Activated CD8-positive, alpha-beta memory T cell treated with anti-CD3 and anti-CD28 coated beads, Interleukin-2, amount 50 U/mL, for 4 hours (primary cell): Measurements from ENCODE around the gene ITGA1.

Experiments used
- DNase-seq: peaks from one replicate; pipeline ENCODE4 v3.0.0-alpha.2; 2020

Gene ITGA1

DNA sequence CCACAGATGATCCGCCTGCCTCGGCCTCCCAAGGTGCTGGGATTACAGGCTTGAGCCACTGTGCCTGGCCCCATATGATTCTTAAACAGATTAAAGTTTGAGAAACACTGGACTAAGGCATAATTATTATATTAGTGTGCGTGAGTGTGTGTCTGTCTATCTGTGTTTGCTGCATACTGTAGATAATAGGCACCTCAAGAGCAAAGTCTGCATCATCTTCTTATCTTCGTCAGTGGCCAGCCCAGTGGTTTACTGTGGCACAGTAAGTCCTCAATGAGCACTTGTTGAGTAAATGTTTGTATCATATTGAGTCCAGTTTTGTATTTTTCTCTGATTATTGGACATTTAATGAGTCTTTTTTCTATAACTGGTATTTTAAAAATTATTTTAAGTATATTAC lies 81.7 kb downstream of the ITGA1 start:
- DNase-seq, result no peak

DNA sequence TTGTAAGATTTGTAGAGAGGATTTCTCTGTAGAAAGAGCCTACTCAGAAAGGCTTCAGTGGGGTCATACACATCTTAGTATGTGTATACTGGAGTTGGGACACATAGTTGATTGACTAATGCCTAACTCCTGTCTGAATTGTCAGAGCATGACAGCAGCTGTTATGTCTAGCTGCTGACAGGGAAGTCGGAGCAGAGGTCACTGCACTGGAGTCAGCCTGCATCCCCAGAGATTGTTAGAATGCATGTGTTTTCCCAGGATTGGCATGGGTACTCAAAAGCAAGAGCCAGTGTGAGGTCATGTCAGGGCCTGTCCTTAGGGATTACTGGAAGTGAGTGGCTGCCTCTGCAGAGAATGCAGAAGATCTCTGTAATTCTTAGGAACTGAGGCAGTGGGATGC lies 82.7 kb downstream of the ITGA1 start:
- DNase-seq, result no peak

DNA sequence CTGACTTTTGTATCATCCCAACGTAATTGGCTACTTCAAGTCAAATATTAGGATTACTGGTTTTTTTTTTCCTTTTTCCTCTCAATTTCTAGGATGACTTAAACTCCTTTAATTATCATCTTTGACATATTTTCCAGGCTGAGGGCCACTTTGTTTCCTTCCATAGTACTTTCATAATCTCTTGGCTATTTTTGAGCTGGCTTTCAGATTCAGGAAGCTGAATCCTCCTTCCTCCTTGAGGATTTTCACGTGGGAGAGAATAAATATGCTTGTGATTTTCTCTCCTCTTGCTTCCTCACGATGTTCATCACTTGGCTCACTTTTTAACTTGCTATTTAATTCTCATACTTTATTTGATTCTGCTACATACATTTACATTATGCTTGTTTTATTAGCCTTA lies 88.1 kb downstream of the ITGA1 start:
- no peak for DNase-seq

- no peak for DNase-seq
Measured at GRCh38 chr5:52876456-52876855, 88.7 kb downstream of the ITGA1 start.

- DNase-seq, result no peak
Measured at GRCh38 chr5:52878656-52879055, 90.9 kb downstream of the ITGA1 start.

DNA sequence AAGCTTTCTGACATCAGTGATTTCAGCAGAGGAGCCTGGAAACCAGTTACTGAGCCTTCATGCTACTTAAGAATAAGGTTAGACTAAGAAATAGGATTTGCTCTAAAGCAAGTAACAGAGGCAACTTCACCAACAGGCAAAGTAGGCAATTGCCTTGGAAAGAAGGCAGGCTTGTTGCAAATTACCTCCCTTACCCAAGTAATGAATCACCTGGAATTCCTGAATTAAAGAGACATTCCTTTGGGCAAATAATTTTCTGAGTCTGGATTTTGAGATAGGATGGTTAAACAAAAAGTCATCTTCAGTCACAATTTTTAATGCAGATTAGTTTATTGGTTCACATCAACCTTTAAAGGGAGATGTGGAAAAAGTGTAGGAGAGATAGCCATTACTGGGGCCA lies 92.8 kb downstream of the ITGA1 start:
- no peak for DNase-seq

DNA sequence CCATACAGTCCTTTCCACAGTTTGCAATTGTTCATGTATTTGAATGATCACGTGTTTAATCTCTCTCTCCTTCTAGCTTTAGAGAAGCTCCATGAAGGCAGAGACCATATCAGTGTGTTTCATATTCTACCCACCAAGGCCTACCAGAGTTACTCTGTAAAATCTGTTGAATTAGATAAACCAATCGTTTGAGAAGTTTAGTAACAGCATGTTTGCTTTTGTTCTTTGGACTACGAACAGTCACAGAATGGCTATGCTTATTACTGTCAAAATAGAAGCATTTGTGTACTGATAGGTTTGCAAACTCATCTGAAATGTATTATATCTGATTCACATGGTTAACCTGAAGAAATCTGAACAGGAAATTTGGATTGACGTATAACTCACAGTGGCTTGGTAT lies 93.8 kb downstream of the ITGA1 start:
- no peak for DNase-seq

DNA sequence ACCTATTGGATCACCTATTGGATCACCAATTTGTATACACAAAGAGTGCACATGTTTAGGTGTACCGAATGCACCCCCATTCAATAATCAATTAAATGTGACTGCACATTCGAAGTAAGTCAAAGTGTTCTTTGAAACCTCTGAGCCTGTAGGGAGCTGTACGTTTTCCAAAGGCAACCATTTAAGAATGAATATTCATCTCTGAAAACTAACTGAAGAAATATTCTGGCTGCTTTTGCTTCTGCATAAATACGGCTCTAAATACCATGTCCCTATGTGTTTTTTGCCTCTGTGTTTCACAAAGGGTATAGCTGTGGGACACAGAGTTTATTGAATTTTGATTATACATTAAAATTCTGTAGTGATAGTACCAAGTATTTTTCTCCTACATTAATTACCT lies 95.4 kb downstream of the ITGA1 start:
- no peak for DNase-seq

GRCh38 chr5:52884453-52884852 lies 96.7 kb downstream of the ITGA1 start:
- no peak for DNase-seq

DNA sequence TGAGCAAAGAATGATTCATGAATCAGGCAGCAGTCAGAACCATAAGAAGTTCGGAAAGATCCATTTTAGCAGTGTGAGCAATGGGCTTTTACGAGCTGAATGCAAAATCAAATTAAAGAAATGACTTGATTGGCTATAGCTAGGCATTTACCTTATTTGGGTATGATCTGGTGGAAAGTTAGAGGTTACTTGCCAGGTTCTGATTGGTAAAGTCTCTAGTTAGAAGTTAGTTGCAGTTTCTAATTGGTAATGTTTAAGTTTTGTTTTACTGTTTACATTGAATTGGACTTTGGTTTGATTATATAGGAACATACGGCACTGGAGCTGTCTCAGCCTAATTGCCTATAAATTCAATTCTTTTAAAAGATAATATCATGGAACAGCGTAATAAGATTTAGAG lies 97.9 kb downstream of the ITGA1 start:
- DNase-seq, result no peak

- no peak for DNase-seq
Measured at GRCh38 chr5:52886206-52886605, 98.5 kb downstream of the ITGA1 start.

DNA sequence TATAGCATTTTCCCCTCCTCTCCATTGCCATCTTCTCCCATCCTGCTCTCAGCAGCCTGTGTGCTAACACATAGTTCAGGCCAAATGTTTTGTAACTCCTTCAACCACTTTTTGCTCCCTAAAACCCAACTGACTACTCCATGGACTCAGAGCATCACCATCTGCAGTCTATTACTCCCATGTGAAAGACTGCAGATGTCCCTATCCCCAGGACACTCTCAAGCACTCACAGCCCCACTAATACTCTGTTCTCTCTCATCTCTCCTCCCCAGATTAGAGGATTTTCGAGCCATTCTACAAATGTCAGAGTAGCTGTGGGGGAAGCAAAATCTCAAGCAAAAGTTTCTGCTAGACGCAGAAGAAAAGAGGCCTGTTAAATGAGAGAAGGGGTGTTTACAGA lies 99.3 kb downstream of the ITGA1 start:
- DNase-seq, result no peak

- DNase-seq, result no peak
Measured at GRCh38 chr5:52888363-52888762, 100.6 kb downstream of the ITGA1 start.

- DNase-seq, result no peak
Measured at GRCh38 chr5:52892242-52892878, 104.6 kb downstream of the ITGA1 start.

- no peak for DNase-seq
Measured at GRCh38 chr5:52893105-52893504, 105.4 kb downstream of the ITGA1 start.

DNA sequence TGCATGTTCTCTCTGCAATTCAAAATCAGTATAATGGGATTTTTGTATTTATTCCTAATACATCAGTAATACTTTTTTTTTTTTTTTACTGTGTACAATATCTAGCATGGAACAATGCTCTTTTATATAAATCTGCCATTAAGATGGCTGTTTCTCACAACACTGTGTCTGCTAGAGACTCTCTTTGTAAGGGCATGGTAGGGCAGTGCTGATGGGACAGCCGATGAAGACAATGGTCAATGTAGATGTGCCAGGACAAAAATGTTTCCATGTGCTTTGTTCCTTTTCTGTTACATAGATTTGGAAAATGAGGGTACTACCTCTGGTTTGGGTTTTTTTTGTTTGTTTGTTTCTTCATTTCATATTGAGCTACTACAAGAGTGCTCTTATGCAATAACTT lies 106.1 kb downstream of the ITGA1 start:
- DNase-seq, result no peak

DNA sequence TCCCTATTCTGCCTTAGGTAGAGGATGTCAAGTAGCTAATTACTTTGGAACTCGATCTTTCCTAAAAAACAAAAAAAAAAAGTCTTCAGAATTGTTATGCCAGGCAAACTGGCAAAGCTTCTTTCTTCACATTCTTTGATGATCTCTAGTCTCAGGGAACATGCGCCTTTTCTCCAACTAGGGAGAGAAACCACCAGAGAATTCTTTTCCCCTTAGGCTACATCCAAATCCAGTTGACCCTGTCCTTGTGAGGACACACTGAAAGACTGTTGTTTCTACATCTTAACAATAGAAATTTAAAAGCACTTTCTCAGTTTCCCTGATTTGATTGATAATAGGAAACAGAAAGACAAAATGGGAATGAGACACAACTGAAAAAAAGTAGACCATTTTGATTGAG lies 106.7 kb downstream of the ITGA1 start:
- DNase-seq, result no peak

- no peak for DNase-seq
Measured at GRCh38 chr5:52895075-52895474, 107.4 kb downstream of the ITGA1 start.

DNA sequence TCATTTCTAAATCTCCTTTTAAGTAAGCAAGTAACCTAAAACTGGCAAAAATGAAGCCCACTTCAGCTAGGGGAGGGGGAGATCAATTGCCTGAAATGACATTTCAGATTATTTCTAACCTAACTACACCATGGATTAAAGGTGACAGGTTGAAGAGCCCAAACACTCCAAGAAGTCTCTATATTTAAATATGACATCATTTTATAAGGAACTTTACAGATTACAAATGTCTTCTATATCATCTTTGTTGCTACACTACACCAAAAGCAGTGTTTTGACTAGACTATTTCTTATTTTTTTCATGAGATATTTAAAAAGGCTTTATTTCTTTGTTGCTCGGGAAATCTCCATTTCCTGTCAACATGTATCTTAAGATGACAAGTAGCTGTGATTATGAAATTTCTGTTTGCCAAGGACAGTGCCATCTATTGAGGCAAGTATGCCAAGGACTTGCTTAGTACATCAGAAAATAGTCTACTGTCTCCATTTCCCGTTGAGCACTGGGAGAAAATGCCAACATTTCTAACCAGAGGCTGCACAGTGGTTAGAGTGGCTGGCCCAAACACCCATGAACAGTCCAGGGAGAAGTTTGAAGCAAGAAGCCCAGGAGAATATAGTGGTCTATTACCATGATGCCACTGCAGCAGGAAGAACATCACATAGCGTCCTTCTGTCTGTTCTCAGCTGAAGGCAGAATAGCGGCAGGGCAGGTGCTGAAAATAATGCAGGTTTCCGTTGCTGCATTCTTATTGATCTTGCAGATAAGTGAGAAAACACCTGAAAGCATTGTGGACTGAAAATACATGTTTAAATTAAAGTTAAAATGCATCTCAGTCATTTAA lies 108.1 kb downstream of the ITGA1 start:
- DNase-seq, result no peak

- no peak for DNase-seq
Measured at GRCh38 chr5:52896534-52897237, 109.0 kb downstream of the ITGA1 start.

DNA sequence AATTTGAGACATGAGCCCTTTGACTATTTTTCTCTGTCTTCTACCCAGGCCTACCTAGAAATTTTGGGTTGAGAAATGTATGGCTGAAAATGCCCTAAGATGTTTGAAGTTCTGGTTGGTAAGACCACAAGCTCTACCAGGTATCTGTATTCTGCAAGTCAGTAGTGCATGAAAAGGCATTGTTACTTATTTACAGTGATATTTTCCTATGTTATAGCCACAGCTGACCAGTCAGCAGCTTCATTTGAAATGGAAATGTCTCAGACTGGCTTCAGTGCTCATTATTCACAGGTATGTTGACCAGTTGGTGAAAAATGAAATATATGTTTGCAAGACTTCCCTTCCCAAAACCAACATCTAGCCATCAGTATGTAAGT lies 109.5 kb downstream of the ITGA1 start:
- no peak for DNase-seq

DNA sequence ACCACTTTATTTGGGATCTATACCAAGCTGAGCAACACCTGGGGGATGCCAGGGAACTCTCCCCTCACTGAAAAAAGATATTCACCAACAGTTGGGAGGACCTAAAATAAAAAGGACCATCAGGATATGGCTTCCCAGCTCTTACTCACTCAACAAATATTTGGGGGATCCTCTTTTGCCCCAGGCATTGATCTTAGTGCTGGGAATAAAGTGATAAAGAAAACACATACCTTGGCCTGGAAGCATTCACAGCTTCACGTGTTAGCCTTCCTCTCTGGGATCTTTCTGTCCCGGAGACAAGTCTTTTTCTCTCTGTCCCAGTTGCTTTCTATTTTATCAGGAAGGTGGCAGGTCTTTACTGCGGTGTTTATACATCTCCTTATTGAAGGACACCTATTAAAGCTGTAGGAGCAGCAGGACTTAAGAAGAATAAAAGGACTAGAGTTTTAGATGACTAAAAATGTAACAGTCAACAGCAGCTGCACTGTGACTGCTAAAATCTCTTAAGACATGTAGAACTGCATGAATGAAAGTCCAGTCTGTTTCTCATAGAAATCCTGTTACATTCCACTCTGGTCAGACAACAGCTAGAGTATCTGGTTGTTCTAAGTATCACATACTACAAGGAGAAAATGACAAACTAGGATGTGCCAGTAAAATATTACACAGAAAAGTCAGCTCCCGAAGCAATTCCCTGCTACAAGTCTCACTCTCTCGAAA lies 111.4 kb downstream of the ITGA1 start:
- DNase-seq, result no peak

DNA sequence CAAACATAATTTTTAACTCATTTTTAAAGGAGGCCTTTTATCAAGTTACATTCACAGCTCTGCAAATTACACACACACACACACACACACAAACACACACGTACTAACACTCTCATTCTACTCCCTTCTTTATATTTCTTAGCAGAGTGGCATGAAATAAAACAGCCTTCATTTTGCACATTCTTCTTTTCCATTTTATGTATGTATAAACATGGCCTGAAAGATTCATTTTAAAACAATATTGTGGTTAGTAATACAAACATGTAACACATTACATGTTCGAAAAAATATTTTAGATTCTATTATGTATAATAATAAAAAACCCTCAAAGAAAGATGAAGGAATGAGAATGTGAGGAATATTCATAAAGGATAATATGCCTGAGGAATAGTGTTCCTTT lies 115.4 kb downstream of the ITGA1 start:
- DNase-seq, result no peak

- no peak for DNase-seq
Measured at GRCh38 chr5:52906343-52906742, 118.6 kb downstream of the ITGA1 start.
